ENCODE measurements around the gene CA10.

DNA sequence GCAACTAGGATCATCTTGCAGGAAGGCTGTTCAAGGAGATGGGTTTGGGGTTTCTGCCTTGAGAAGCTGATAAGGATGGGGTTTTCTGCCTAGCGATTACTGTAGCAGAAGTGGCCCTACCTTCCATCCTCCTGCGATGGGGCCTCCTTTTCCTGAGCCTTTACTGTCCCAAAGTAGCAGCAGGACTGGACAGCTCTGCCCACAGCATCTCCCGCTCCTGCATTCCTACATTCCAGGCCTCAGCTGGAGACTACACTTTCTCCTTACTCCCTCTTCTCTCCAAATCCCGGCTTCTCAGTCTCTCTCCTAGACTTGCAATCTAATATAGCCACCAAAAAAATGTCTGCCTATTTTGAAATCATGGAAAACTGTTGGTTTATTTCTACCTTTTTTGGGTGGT is 355.4 kb downstream of the CA10 start:
- TF ChIP-seq, protein P1, sequence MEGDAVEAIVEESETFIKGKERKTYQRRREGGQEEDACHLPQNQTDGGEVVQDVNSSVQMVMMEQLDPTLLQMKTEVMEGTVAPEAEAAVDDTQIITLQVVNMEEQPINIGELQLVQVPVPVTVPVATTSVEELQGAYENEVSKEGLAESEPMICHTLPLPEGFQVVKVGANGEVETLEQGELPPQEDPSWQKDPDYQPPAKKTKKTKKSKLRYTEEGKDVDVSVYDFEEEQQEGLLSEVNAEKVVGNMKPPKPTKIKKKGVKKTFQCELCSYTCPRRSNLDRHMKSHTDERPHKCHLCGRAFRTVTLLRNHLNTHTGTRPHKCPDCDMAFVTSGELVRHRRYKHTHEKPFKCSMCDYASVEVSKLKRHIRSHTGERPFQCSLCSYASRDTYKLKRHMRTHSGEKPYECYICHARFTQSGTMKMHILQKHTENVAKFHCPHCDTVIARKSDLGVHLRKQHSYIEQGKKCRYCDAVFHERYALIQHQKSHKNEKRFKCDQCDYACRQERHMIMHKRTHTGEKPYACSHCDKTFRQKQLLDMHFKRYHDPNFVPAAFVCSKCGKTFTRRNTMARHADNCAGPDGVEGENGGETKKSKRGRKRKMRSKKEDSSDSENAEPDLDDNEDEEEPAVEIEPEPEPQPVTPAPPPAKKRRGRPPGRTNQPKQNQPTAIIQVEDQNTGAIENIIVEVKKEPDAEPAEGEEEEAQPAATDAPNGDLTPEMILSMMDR (IDR thresholded peaks at IDR 0.05) = no peak
- TF ChIP-seq POLR2A (IDR thresholded peaks at IDR 0.05) = no peak
